Karpas-422 (cell line): ENCODE measurements around the gene RIPK1. TPM values are rescaled to one million over a fixed set of nuclear protein-coding genes. Genes with fewer than 3 reads are reported as not detected.
"Not testable (repeated sequence)": the region's sequence is repeated elsewhere in the genome, so short reads cannot be mapped to it uniquely, and the experiment has no call there.

Experiments
- DNase-seq: peaks from one replicate; pipeline ENCODE4 v3.0.0-alpha.2; 2015
- H2AFZ ChIP-seq: fragments of 200-600 bp; sonication (generic); 2 replicates; pipeline ENCODE4 v1.6.1; 2014; ENCODE audit warnings: antibody characterized with exemption, low read length, mixed read lengths
- H3K27ac ChIP-seq: fragments of 200-600 bp; sonication (generic); 2 replicates; pipeline ENCODE4 v1.5.1; 2014; ENCODE audit warnings: mild to moderate bottlenecking, low read length, moderate library complexity
- H3K27me3 ChIP-seq: fragments of 200-600 bp; sonication (generic); 2 replicates; pipeline ENCODE4 v1.6.1; 2014; ENCODE audit warnings: low read length, mixed read lengths
- H3K36me3 ChIP-seq: fragments of 200-600 bp; sonication (generic); 2 replicates; pipeline ENCODE4 v1.6.1; 2014; ENCODE audit warnings: low read length, mixed read lengths; ENCODE audit not compliant: insufficient read depth
- H3K4me1 ChIP-seq: fragments of 200-600 bp; sonication (generic); 2 replicates; pipeline ENCODE4 v1.6.1; 2014; ENCODE audit warnings: mild to moderate bottlenecking, low read length, mixed read lengths
- H3K4me2 ChIP-seq: fragments of 200-600 bp; sonication (generic); 2 replicates; pipeline ENCODE4 v1.6.1; 2014; ENCODE audit warnings: low read length, low read depth, mild to moderate bottlenecking; ENCODE audit not compliant: poor library complexity, severe bottlenecking
- H3K4me3 ChIP-seq: fragments of 200-600 bp; sonication (generic); 2 replicates; pipeline ENCODE4 v1.5.1; 2014; ENCODE audit warnings: mild to moderate bottlenecking, antibody characterized with exemption, low read length, mixed read lengths
- H3K79me2 ChIP-seq: fragments of 200-600 bp; sonication (generic); 2 replicates; pipeline ENCODE4 v1.6.1; 2014; ENCODE audit warnings: mild to moderate bottlenecking, low read length, mixed read lengths
- H3K9ac ChIP-seq: fragments of 200-600 bp; sonication (generic); 2 replicates; pipeline ENCODE4 v1.6.0; 2014; ENCODE audit warnings: low read length
- H3K9me2 ChIP-seq: fragments of 200-600 bp; sonication (generic), shearing (Covaris generic); replicated peaks from 2 replicates; pipeline ENCODE4 v1.6.0; 2014; ENCODE audit warnings: mild to moderate bottlenecking, low read length, moderate library complexity; ENCODE audit not compliant: insufficient read depth
- H3K9me3 ChIP-seq: fragments of 300-700, 200-600 bp; sonication (generic); 2 replicates; pipeline ENCODE4 v1.6.1; 2014; ENCODE audit warnings: low read length, mixed read lengths
- H4K20me1 ChIP-seq: fragments of 200-600 bp; sonication (generic); 2 replicates; pipeline ENCODE4 v1.6.1; 2014; ENCODE audit warnings: mild to moderate bottlenecking, antibody characterized with exemption, low read length, low read depth; ENCODE audit not compliant: insufficient read depth
- total RNA-seq: library from RNA; depleted of rRNA; stranded (reverse); fragments of >200 nt; shearing (Covaris generic); gene quantifications from 2 replicates; pipeline ENCODE4 v1.2.3, GENCODE V29; 2014; ENCODE audit warnings: low replicate concordance

Gene RIPK1
- total RNA-seq, 1 experiment from 2014 or later = 9.6 TPM

GRCh38 chr6:3026791-3027626 is 41.3 kb upstream of the RIPK1 start:
- Histone ChIP-seq H3K27ac (peak overlapping the region; percentile 89), H3K4me1 (peaks cover 56% of the 10 kb centered on the region), H3K4me3 (peak overlapping the region; percentile 54; the same call in 1 of the 2 replicates), H4K20me1 (no peaks in the 10 kb centered on the region), H3K4me2 (peak overlapping the region; percentile 73), H3K9ac (peak overlapping the region; percentile 66), H3K9me3 (no peaks in the 10 kb centered on the region), H3K79me2 (peaks cover 16% of the 10 kb centered on the region), H2AFZ (peak overlapping the region; percentile 95), H3K36me3 (no peaks in the 10 kb centered on the region), H3K27me3 (no peaks in the 10 kb centered on the region), H3K9me2 (no peaks in the 10 kb centered on the region)
- DNase-seq = peak; percentile 91

GRCh38 chr6:3028156-3028555 is 40.1 kb upstream of the RIPK1 start:
- not testable (repeated sequence) for H3K4me2 ChIP-seq, H2AFZ ChIP-seq
- peaks cover 51% of the 10 kb centered on the region for H3K4me1 ChIP-seq

GRCh38 chr6:3031857-3032640 is 36.2 kb upstream of the RIPK1 start:
- H3K4me1 ChIP-seq = peaks cover 16% of the 10 kb centered on the region
- peak overlapping the region; percentile 27 for H3K4me2 ChIP-seq
- no peak overlapping the region for H2AFZ ChIP-seq
- no peak overlapping the region for H3K27ac ChIP-seq
- no peaks in the 10 kb centered on the region for H3K79me2 ChIP-seq
- H3K27me3 ChIP-seq = no peaks in the 10 kb centered on the region
- H3K9me2 ChIP-seq = no peaks in the 10 kb centered on the region
- H4K20me1 ChIP-seq = no peaks in the 10 kb centered on the region
- H3K9ac ChIP-seq = no peak overlapping the region
- DNase-seq = peak; percentile 77
- H3K4me3 ChIP-seq = no peak overlapping the region
- H3K36me3 ChIP-seq = no peaks in the 10 kb centered on the region
- no peaks in the 10 kb centered on the region for H3K9me3 ChIP-seq

More at GRCh38 chr6:3028156-3028555, 40.1 kb upstream of the RIPK1 start:
- DNase-seq, H3K79me2 ChIP-seq, H3K9me2 ChIP-seq, H3K36me3 ChIP-seq, H3K27me3 ChIP-seq, H3K9ac ChIP-seq, H3K4me3 ChIP-seq, H3K27ac ChIP-seq, H3K9me3 ChIP-seq, H4K20me1 ChIP-seq: not testable (repeated sequence)

GRCh38 chr6:3032986-3033385 is 35.3 kb upstream of the RIPK1 start:
- Histone ChIP-seq H3K9me3 (no peaks in the 10 kb centered on the region), H2AFZ (no peak overlapping the region), H3K4me1 (peaks cover 17% of the 10 kb centered on the region), H3K27ac (no peak overlapping the region), H4K20me1 (no peaks in the 10 kb centered on the region), H3K79me2 (no peaks in the 10 kb centered on the region), H3K9ac (no peak overlapping the region), H3K4me2 (no peak overlapping the region), H3K27me3 (no peaks in the 10 kb centered on the region), H3K36me3 (no peaks in the 10 kb centered on the region), H3K4me3 (no peak overlapping the region), H3K9me2 (no peaks in the 10 kb centered on the region)
- DNase-seq = no peak

- H3K9ac ChIP-seq = no peak overlapping the region
- H3K4me3 ChIP-seq = no peak overlapping the region
- no peaks in the 10 kb centered on the region for H3K36me3 ChIP-seq
- no peaks in the 10 kb centered on the region for H4K20me1 ChIP-seq
- H3K9me3 ChIP-seq = no peaks in the 10 kb centered on the region
- DNase-seq = no peak
- H2AFZ ChIP-seq = no peak overlapping the region
- H3K79me2 ChIP-seq = no peaks in the 10 kb centered on the region
- no peaks in the 10 kb centered on the region for H3K9me2 ChIP-seq
- no peak overlapping the region for H3K27ac ChIP-seq
- no peaks in the 10 kb centered on the region for H3K27me3 ChIP-seq
- H3K4me1 ChIP-seq = peaks cover 23% of the 10 kb centered on the region
- no peak overlapping the region for H3K4me2 ChIP-seq
Observed at GRCh38 chr6:3033652-3034051, 34.6 kb upstream of the RIPK1 start.

GRCh38 chr6:3035397-3035796 is 32.9 kb upstream of the RIPK1 start:
- Histone ChIP-seq H4K20me1 (no peaks in the 10 kb centered on the region), H3K9me2 (no peaks in the 10 kb centered on the region), H3K4me1 (peaks cover 39% of the 10 kb centered on the region), H3K9ac (no peak overlapping the region), H3K4me2 (no peak overlapping the region), H3K27me3 (no peaks in the 10 kb centered on the region), H3K36me3 (no peaks in the 10 kb centered on the region), H3K27ac (no peak overlapping the region), H3K79me2 (no peaks in the 10 kb centered on the region), H2AFZ (no peak overlapping the region), H3K4me3 (no peak overlapping the region), H3K9me3 (no peaks in the 10 kb centered on the region)
- DNase-seq = no peak

GRCh38 chr6:3036861-3037637 is 31.2 kb upstream of the RIPK1 start:
- no peak overlapping the region for H3K27ac ChIP-seq
- H3K27me3 ChIP-seq = no peaks in the 10 kb centered on the region
- H2AFZ ChIP-seq = no peak overlapping the region; the same call in 1 of the 2 replicates
- DNase-seq = no peak
- no peak overlapping the region for H3K4me2 ChIP-seq
- H3K36me3 ChIP-seq = no peaks in the 10 kb centered on the region
- H3K4me1 ChIP-seq = peaks cover 32% of the 10 kb centered on the region
- no peaks in the 10 kb centered on the region for H4K20me1 ChIP-seq
- H3K9ac ChIP-seq = no peak overlapping the region
- no peaks in the 10 kb centered on the region for H3K79me2 ChIP-seq
- H3K4me3 ChIP-seq = no peak overlapping the region
- no peaks in the 10 kb centered on the region for H3K9me3 ChIP-seq
- no peaks in the 10 kb centered on the region for H3K9me2 ChIP-seq
